ENCODE data around the gene CCL23. TPM values are rescaled to one million over a fixed set of nuclear protein-coding genes. Genes with fewer than 3 reads are reported as not detected.

CCL23 gene
- total and polyA plus RNA-seq, 12 donors: 1.9 to 25.7 (median 6.9) TPM

DNA sequence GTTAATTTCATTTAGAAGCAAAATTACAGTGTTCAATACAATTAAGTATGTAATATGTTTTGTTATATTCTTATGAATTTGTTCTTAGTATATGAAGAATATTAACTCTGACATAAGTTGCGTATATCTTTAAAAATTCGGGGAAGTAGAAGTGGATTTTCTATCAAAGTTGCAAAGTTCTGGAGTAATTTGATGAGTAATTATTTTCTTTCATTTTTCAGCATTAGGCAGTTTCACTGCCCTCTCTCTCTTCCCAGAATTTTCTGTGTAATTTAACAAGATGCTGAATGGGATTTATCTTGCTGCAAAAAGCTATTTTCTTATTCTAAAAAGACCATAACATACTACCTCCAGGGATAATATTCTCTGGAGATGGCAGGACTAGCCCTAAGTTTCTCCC is 37.4 kb upstream of the CCL23 start:
- no peak for DNase-seq
- WGBS, 4 donors: 45 to 74% (median 64%) methylated on average over 2 of the region's 2 CpGs
- TF ChIP-seq POLR2A (IDR thresholded peaks at IDR 0.05): no peak
- TF ChIP-seq, protein P1, sequence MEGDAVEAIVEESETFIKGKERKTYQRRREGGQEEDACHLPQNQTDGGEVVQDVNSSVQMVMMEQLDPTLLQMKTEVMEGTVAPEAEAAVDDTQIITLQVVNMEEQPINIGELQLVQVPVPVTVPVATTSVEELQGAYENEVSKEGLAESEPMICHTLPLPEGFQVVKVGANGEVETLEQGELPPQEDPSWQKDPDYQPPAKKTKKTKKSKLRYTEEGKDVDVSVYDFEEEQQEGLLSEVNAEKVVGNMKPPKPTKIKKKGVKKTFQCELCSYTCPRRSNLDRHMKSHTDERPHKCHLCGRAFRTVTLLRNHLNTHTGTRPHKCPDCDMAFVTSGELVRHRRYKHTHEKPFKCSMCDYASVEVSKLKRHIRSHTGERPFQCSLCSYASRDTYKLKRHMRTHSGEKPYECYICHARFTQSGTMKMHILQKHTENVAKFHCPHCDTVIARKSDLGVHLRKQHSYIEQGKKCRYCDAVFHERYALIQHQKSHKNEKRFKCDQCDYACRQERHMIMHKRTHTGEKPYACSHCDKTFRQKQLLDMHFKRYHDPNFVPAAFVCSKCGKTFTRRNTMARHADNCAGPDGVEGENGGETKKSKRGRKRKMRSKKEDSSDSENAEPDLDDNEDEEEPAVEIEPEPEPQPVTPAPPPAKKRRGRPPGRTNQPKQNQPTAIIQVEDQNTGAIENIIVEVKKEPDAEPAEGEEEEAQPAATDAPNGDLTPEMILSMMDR (IDR thresholded peaks at IDR 0.05): no peak

DNA sequence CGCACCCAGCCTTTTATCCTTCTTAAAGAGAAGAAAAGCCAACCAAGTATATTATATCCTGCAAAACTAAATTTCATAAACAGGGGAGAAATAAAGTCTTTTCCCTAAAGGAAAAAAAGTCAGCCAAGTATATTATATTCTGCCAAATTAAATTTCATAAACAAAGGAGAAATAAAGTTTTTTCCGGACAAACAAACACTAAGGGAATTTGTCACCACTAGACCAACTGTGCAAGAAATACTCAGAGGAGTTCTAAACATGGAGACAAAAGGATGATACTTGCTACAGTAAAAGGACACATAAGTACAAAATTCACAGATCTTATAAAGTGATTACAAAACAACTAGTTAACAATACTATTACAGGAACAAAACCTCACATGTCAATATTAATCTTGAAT is 31.9 kb upstream of the CCL23 start:
- no peak for DNase-seq
- Histone ChIP-seq H3K4me1 (replicated peaks in 1 of 2) (no peaks in the 10 kb centered on the region), H3K4me3 (no peak overlapping the region), H3K36me3 (replicated peaks in 1 of 2) (no peaks in the 10 kb centered on the region), H3K9me3 (replicated peaks in 1 of 3) (no peaks in the 10 kb centered on the region), H3K27me3 (no peaks in the 10 kb centered on the region), H3K27ac (no peak overlapping the region)
- 94 to 98% (median 95%) methylated on average over 2 of the region's 2 CpGs for WGBS, 4 donors
- intact Hi-C loops (cut with DNase I): no loop called here
- TF ChIP-seq, protein P1 (IDR thresholded peaks at IDR 0.05): no peak
- TF ChIP-seq POLR2A (IDR thresholded peaks at IDR 0.05): no peak

More for the DNA sequence above, 37.4 kb upstream of the CCL23 start:
- Histone ChIP-seq H3K27me3 (no peaks in the 10 kb centered on the region), H3K4me3 (no peak overlapping the region), H3K4me1 (replicated peaks in 1 of 2) (no peaks in the 10 kb centered on the region), H3K9me3 (replicated peaks in 1 of 3) (no peaks in the 10 kb centered on the region), H3K27ac (no peak overlapping the region), H3K36me3 (replicated peaks in 1 of 2) (no peaks in the 10 kb centered on the region)
- intact Hi-C loops (cut with DNase I): no loop called here

DNA sequence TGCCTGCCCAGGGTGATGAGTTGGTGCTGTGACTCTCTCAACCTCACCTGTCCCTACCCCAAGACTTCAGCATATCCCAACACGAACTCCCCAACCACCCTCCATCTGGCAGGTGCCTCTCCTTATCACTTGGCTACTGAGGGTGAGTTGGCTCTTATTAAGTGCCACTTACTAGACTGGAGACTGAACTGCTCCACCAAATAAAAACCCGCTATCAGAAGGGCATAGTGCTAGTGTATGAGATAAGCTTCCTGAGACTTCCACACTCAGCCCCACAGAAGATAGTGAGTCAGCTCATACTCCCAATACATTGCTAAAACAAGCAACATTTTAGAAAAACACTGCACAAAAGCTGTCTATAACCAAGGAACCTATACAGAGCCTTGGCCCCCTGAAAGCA is 30.3 kb upstream of the CCL23 start:
- Histone ChIP-seq H3K9me3 (replicated peaks in 1 of 3) (no peaks in the 10 kb centered on the region), H3K4me1 (replicated peaks in 1 of 2) (no peaks in the 10 kb centered on the region), H3K4me3 (no peak overlapping the region), H3K27ac (no peak overlapping the region), H3K36me3 (replicated peaks in 1 of 2) (no peaks in the 10 kb centered on the region), H3K27me3 (no peaks in the 10 kb centered on the region)
- intact Hi-C loops (cut with DNase I): no loop called here
- TF ChIP-seq POLR2A (IDR thresholded peaks at IDR 0.05): no peak
- TF ChIP-seq, protein P1 (IDR thresholded peaks at IDR 0.05): no peak
- DNase-seq: no peak
- 77 to 100% (median 79%) methylated on average over 2 of the region's 2 CpGs for WGBS, 4 donors

DNA sequence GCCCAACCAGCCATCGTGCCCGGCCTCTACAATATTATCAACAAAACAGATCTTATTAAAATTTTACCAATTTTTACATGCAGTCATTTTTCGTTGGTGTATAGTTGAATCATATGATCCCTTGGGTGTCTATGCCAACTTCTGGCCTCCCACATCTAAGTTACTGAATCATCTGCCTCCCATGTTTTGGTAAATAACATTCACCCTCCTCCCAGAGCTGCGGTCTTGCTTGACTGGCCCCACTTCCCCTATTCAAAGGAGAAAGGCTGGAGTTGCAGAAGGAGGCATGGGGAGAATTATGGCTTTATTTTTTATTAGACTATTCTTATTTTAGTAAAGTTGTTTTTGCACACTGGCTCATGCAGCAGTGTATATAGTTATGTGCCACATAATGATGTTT is 18.5 kb upstream of the CCL23 start:
- no peaks in the 10 kb centered on the region for H3K9me3 ChIP-seq (replicated peaks in 1 of 3)
- H3K36me3 ChIP-seq (replicated peaks in 1 of 2): no peaks in the 10 kb centered on the region
- intact Hi-C loops (cut with DNase I): no loop called here
- H3K27ac ChIP-seq: no peak overlapping the region
- TF ChIP-seq, protein P1 (IDR thresholded peaks at IDR 0.05): no peak
- no peak for TF ChIP-seq POLR2A (IDR thresholded peaks at IDR 0.05)
- H3K27me3 ChIP-seq: no peaks in the 10 kb centered on the region
- 82 to 87% (median 85%) methylated on average over 4 of the region's 4 CpGs for WGBS, 4 donors
- no peaks in the 10 kb centered on the region for H3K4me1 ChIP-seq (replicated peaks in 1 of 2)
- peak in 3 of 7 donors; percentile 13 to 20 (median 19) for DNase-seq
- no peak overlapping the region for H3K4me3 ChIP-seq

All from adrenal gland (tissue), 12 donors.